OCI-LY1 (cell line): ENCODE data around the gene MIOX.

ENCODE experiments used
- CTCF ChIP-seq: fragments of 200-600 bp; sonication (generic), shearing (Covaris generic); IDR thresholded peaks from 2 replicates; pipeline ENCODE4 v1.5.1; 2017; ENCODE audit warnings: mild to moderate bottlenecking, antibody characterized with exemption, low read length, moderate library complexity, mixed read lengths
- EZH2 ChIP-seq: fragments of 200-600 bp; sonication (generic), shearing (Covaris generic); IDR thresholded peaks from 2 replicates; pipeline ENCODE4 v1.8.0; 2017; ENCODE audit warnings: borderline replicate concordance, mixed run types, mild to moderate bottlenecking, antibody characterized with exemption, low read length, moderate library complexity, mixed read lengths

GRCh38 chr22:50535113-50535512, 48.5 kb downstream of the MIOX start:
- TF ChIP-seq CTCF (no peak), EZH2 (no peak)
